HEK293 (cell line): Measurements from ENCODE around the gene SH3RF3.

Source experiments
- CTCF ChIA-PET: fragments of 350-600 bp; formaldehyde crosslinking; extraction: SDS; loops from one replicate; lab custom pipeline; 2021; ENCODE audit warnings: antibody characterized with exemption; lab: Yijun Ruan, JAX
- POLR2A ChIA-PET: fragments of 300-600 bp; formaldehyde crosslinking; extraction: SDS; loops from one replicate; lab custom pipeline; 2020; ENCODE audit warnings: antibody characterized with exemption, inconsistent platforms; lab: Yijun Ruan, JAX
- H3K27ac ChIP-seq: fragments of 200-500 bp; sonication (Bioruptor generic); 2 replicates; pipeline ENCODE4 v1.5.1; 2014; ENCODE audit warnings: low read depth, low read length, control low read depth, inconsistent platforms; ENCODE audit errors: extremely low read depth
- H3K36me3 ChIP-seq, 2 experiments: fragments of 200-500 bp in 1 of 2; sonication (Bioruptor generic) in 1 of 2; 1 replicate in 1 of 2; 2 replicates in 1 of 2; pipeline ENCODE4 v1.5.1; 2014 to 2017; ENCODE audit warnings: inconsistent platforms in 2 of 2, low read length in 2 of 2; ENCODE audit not compliant: control insufficient read depth in 2 of 2, insufficient read depth in 1 of 2
- H3K4me1 ChIP-seq: fragments of 200-500 bp; sonication (Bioruptor generic); 2 replicates; pipeline ENCODE4 v1.5.1; 2014; ENCODE audit warnings: mild to moderate bottlenecking, low read length, inconsistent platforms; ENCODE audit not compliant: control insufficient read depth, insufficient read depth
- H3K4me3 ChIP-seq: 2 replicates; pipeline ENCODE4 v1.5.1; 2011; ENCODE audit warnings: low read depth, mild to moderate bottlenecking, control low read depth, low read length, moderate library complexity
- H3K9me3 ChIP-seq: fragments of 200-500 bp; sonication (Bioruptor generic); 2 replicates; pipeline ENCODE4 v1.5.1; 2014; ENCODE audit warnings: low read depth, low read length, inconsistent platforms; ENCODE audit not compliant: control insufficient read depth, insufficient read depth
- FEZF1 ChIP-seq: fragments of 450-650 bp; formaldehyde crosslinking; IDR thresholded peaks from 2 replicates; pipeline ENCODE4 v1.5.1; 2016; ENCODE audit warnings: missing biosample characterization, missing genetic modification characterization
- HOXC10 ChIP-seq: sonication (generic); formaldehyde crosslinking; IDR thresholded peaks from 2 replicates; pipeline ENCODE4 v1.8.1; 2023; ENCODE audit warnings: mild to moderate bottlenecking, missing genetic modification reagents
- MYNN ChIP-seq: fragments of 450-650 bp; formaldehyde crosslinking; IDR thresholded peaks from 2 replicates; pipeline ENCODE4 v1.5.1; 2016; ENCODE audit warnings: missing biosample characterization, missing genetic modification characterization, borderline replicate concordance
- OVOL3 ChIP-seq: fragments of 450-650 bp; formaldehyde crosslinking; IDR thresholded peaks from 2 replicates; pipeline ENCODE4 v1.5.1; 2016; ENCODE audit warnings: missing biosample characterization, missing genetic modification characterization
- REPIN1 ChIP-seq: fragments of 450-650 bp; formaldehyde crosslinking; IDR thresholded peaks from 2 replicates; pipeline ENCODE4 v1.5.1; 2017; ENCODE audit warnings: missing biosample characterization, missing genetic modification characterization, low read depth
- ZEB2 ChIP-seq: fragments of 450-650 bp; formaldehyde crosslinking; IDR thresholded peaks from 2 replicates; pipeline ENCODE4 v1.5.1; 2016; ENCODE audit warnings: missing biosample characterization, missing genetic modification characterization
- ZFP3 ChIP-seq: fragments of 450-650 bp; formaldehyde crosslinking; IDR thresholded peaks from 2 replicates; pipeline ENCODE4 v1.5.1; 2016; ENCODE audit warnings: low read depth, missing biosample characterization, missing genetic modification characterization
- ZNF140 ChIP-seq: fragments of 450-650 bp; formaldehyde crosslinking; IDR thresholded peaks from 2 replicates; pipeline ENCODE4 v1.5.1; 2016; ENCODE audit warnings: missing biosample characterization, missing genetic modification characterization
- ZNF169 ChIP-seq: fragments of 450-650 bp; formaldehyde crosslinking; IDR thresholded peaks from 2 replicates; pipeline ENCODE4 v1.5.1; 2016; ENCODE audit warnings: missing biosample characterization, missing genetic modification characterization
- ZNF19 ChIP-seq: fragments of 450-650 bp; formaldehyde crosslinking; IDR thresholded peaks from 2 replicates; pipeline ENCODE4; 2016; ENCODE audit warnings: missing biosample characterization, missing genetic modification characterization, low read depth
- ZNF239 ChIP-seq: fragments of 450-650 bp; formaldehyde crosslinking; IDR thresholded peaks from 2 replicates; pipeline ENCODE4 v1.5.1; 2016; ENCODE audit warnings: missing biosample characterization, missing genetic modification characterization
- ZNF274 ChIP-seq, 2 experiments: fragments of 200-500 bp in 1 of 2; fragments of 450-650 bp in 1 of 2; sonication (Bioruptor generic) in 1 of 2; formaldehyde crosslinking in 1 of 2; IDR thresholded peaks; 2 replicates each; pipeline versions ENCODE4 v1.5.1 to v1.6.1; 2014 to 2016; ENCODE audit warnings: borderline replicate concordance in 1 of 2, inconsistent platforms in 1 of 2, low read length in 1 of 2, missing biosample characterization in 1 of 2, missing genetic modification characterization in 1 of 2
- ZNF311 ChIP-seq: fragments of 450-650 bp; formaldehyde crosslinking; IDR thresholded peaks from 2 replicates; pipeline ENCODE4 v1.5.1; 2017; ENCODE audit warnings: missing biosample characterization, missing genetic modification characterization, borderline replicate concordance
- ZNF391 ChIP-seq: fragments of 450-650 bp; formaldehyde crosslinking; IDR thresholded peaks from 2 replicates; pipeline ENCODE4 v1.5.1; 2016; ENCODE audit warnings: low read depth, missing biosample characterization, missing genetic modification characterization, borderline replicate concordance
- ZNF473 ChIP-seq: fragments of 450-650 bp; formaldehyde crosslinking; IDR thresholded peaks from 2 replicates; pipeline ENCODE4 v1.5.1; 2017; ENCODE audit warnings: missing biosample characterization, missing genetic modification characterization
- ZNF560 ChIP-seq: fragments of 450-650 bp; formaldehyde crosslinking; IDR thresholded peaks from 2 replicates; pipeline ENCODE4 v1.5.1; 2017; ENCODE audit warnings: missing biosample characterization, missing genetic modification characterization, borderline replicate concordance
- ZNF561 ChIP-seq: fragments of 450-650 bp; IDR thresholded peaks from 2 replicates; pipeline ENCODE4 v1.5.1; 2018; ENCODE audit warnings: missing biosample characterization, missing genetic modification characterization, borderline replicate concordance
- ZSCAN16 ChIP-seq: fragments of 450-650 bp; formaldehyde crosslinking; IDR thresholded peaks from 2 replicates; pipeline ENCODE4 v1.5.1; 2016; ENCODE audit warnings: missing biosample characterization, missing genetic modification characterization
- TF ChIP-seq, protein P1 (sequence below): fragments of 450-650 bp; formaldehyde crosslinking; IDR thresholded peaks from 2 replicates; pipeline ENCODE4 v1.5.1; 2017; ENCODE audit warnings: missing biosample characterization, missing genetic modification characterization
- TF ChIP-seq, protein P2 (sequence below): fragments of 450-650 bp; formaldehyde crosslinking; optimal IDR thresholded peaks from 2 replicates; pipeline ENCODE3; 2016; ENCODE audit warnings: missing biosample characterization, mild to moderate bottlenecking, missing genetic modification characterization
- TF ChIP-seq, protein P3 (sequence below): fragments of 450-650 bp; formaldehyde crosslinking; IDR thresholded peaks from 2 replicates; pipeline ENCODE4 v1.5.1; 2016; ENCODE audit warnings: missing biosample characterization, missing genetic modification characterization
- TF ChIP-seq, protein P4 (sequence below): fragments of 450-650 bp; formaldehyde crosslinking; IDR thresholded peaks from 2 replicates; pipeline ENCODE4 v1.5.1; 2017; ENCODE audit warnings: missing biosample characterization, mild to moderate bottlenecking, missing genetic modification characterization, moderate library complexity
- TF ChIP-seq, protein P5 (sequence below): fragments of 450-650 bp; formaldehyde crosslinking; IDR thresholded peaks from 2 replicates; pipeline ENCODE4 v1.5.1; 2016; ENCODE audit warnings: missing biosample characterization, missing genetic modification characterization
- TF ChIP-seq, protein P6 (sequence below): fragments of 450-650 bp; formaldehyde crosslinking; IDR thresholded peaks from 2 replicates; pipeline ENCODE4 v1.5.1; 2016; ENCODE audit warnings: missing biosample characterization, missing genetic modification characterization

Gene SH3RF3

DNA sequence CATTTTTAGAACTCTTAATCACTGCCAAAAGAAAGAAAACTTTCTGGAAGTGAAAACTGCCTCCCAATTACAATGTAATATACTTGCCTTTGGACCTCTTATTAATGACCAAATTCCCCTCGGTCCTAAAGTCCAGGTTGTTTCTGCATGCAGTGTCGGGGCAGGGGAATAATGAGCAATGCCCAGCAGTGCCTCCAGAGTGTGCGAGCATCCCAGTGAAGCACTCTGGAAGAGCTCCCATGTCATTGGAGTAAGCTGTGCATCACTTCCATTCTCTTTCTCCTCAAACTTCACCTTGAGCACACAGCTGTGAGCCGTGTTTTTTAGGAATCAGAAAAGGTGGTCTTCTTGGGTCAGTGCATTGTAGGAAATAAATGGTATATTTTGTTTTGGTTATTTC lies 107.1 kb downstream of the SH3RF3 start:
- TF ChIP-seq ZEB2 (tag by site-specific recombination) (no peak), ZNF239 (tag by site-specific recombination) (no peak), ZFP3 (no peak), ZNF19 (tag by site-specific recombination) (no peak), FEZF1 (no peak), ZNF311 (tag by site-specific recombination) (no peak), ZNF274 (IDR thresholded peaks at IDR 0.05; ENCODE audit: low read length) (no peak), ZNF274 (tag by site-specific recombination; IDR thresholded peaks at IDR 0.05; ENCODE audit: borderline replicate concordance) (no peak), ZNF473 (tag by site-specific recombination) (no peak), ZNF169 (tag by site-specific recombination) (no peak)
- TF ChIP-seq, protein P1, sequence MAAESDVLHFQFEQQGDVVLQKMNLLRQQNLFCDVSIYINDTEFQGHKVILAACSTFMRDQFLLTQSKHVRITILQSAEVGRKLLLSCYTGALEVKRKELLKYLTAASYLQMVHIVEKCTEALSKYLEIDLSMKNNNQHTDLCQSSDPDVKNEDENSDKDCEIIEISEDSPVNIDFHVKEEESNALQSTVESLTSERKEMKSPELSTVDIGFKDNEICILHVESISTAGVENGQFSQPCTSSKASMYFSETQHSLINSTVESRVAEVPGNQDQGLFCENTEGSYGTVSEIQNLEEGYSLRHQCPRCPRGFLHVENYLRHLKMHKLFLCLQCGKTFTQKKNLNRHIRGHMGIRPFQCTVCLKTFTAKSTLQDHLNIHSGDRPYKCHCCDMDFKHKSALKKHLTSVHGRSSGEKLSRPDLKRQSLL, result no peak
- TF ChIP-seq, protein P2, sequence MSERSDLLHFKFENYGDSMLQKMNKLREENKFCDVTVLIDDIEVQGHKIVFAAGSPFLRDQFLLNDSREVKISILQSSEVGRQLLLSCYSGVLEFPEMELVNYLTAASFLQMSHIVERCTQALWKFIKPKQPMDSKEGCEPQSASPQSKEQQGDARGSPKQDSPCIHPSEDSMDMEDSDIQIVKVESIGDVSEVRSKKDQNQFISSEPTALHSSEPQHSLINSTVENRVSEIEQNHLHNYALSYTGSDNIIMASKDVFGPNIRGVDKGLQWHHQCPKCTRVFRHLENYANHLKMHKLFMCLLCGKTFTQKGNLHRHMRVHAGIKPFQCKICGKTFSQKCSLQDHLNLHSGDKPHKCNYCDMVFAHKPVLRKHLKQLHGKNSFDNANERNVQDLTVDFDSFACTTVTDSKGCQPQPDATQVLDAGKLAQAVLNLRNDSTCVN (tag by site-specific recombination), result no peak
- TF ChIP-seq, protein P3, sequence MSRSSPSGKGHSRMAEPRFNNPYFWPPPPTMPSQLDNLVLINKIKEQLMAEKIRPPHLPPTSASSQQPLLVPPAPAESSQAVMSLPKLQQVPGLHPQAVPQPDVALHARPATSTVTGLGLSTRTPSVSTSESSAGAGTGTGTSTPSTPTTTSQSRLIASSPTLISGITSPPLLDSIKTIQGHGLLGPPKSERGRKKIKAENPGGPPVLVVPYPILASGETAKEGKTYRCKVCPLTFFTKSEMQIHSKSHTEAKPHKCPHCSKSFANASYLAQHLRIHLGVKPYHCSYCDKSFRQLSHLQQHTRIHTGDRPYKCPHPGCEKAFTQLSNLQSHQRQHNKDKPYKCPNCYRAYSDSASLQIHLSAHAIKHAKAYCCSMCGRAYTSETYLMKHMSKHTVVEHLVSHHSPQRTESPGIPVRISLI, result no peak
- POLR2A ChIA-PET, result no interaction called here

DNA sequence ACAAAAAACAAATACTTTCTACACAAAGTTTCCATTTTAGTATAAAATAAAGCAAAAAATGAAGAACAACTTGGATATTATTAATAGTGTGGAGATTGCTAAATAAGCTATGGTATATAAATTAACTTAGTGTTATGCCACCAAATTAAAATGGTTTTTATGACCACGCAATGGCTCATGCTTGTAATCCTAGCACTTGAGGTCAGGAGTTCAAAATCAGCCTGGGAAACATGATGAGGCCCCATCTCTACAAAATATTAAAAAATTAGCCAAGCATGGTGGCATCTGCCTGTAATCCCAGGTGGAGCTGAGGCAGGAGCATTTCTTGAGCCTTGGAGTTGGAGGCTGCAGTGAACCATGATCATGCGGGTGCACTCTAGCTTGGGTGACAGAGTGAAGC lies 108.8 kb downstream of the SH3RF3 start:
- ChIA-PET CTCF (no interaction called here), POLR2A (no interaction called here)
- H3K4me3 ChIP-seq, result no peak overlapping the region
- H3K4me1 ChIP-seq, result peaks cover 21% of the 10 kb centered on the region
- no peaks in the 10 kb centered on the region for H3K36me3 ChIP-seq
- H3K9me3 ChIP-seq, result no peaks in the 10 kb centered on the region
- H3K27ac ChIP-seq, result no peak overlapping the region
- TF ChIP-seq MYNN, result no peak
- TF ChIP-seq, protein P4, sequence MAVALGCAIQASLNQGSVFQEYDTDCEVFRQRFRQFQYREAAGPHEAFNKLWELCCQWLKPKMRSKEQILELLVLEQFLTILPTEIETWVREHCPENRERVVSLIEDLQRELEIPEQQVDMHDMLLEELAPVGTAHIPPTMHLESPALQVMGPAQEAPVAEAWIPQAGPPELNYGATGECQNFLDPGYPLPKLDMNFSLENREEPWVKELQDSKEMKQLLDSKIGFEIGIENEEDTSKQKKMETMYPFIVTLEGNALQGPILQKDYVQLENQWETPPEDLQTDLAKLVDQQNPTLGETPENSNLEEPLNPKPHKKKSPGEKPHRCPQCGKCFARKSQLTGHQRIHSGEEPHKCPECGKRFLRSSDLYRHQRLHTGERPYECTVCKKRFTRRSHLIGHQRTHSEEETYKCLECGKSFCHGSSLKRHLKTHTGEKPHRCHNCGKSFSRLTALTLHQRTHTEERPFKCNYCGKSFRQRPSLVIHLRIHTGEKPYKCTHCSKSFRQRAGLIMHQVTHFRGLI (tag by site-specific recombination), result no peak
- no peak for TF ChIP-seq ZNF140 (tag by site-specific recombination)
- no peak for TF ChIP-seq FEZF1
- no peak for TF ChIP-seq HOXC10
- no peak for TF ChIP-seq ZSCAN16
- no peak for TF ChIP-seq REPIN1 (tag by site-specific recombination)
- no peak for TF ChIP-seq ZNF561
- no peak for TF ChIP-seq OVOL3
- TF ChIP-seq ZNF391 (tag by site-specific recombination), result no peak
- TF ChIP-seq ZNF560 (tag by site-specific recombination), result no peak
- TF ChIP-seq, protein P5, sequence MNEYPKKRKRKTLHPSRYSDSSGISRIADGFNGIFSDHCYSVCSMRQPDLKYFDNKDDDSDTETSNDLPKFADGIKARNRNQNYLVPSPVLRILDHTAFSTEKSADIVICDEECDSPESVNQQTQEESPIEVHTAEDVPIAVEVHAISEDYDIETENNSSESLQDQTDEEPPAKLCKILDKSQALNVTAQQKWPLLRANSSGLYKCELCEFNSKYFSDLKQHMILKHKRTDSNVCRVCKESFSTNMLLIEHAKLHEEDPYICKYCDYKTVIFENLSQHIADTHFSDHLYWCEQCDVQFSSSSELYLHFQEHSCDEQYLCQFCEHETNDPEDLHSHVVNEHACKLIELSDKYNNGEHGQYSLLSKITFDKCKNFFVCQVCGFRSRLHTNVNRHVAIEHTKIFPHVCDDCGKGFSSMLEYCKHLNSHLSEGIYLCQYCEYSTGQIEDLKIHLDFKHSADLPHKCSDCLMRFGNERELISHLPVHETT (tag by site-specific recombination), result no peak
- TF ChIP-seq, protein P6, sequence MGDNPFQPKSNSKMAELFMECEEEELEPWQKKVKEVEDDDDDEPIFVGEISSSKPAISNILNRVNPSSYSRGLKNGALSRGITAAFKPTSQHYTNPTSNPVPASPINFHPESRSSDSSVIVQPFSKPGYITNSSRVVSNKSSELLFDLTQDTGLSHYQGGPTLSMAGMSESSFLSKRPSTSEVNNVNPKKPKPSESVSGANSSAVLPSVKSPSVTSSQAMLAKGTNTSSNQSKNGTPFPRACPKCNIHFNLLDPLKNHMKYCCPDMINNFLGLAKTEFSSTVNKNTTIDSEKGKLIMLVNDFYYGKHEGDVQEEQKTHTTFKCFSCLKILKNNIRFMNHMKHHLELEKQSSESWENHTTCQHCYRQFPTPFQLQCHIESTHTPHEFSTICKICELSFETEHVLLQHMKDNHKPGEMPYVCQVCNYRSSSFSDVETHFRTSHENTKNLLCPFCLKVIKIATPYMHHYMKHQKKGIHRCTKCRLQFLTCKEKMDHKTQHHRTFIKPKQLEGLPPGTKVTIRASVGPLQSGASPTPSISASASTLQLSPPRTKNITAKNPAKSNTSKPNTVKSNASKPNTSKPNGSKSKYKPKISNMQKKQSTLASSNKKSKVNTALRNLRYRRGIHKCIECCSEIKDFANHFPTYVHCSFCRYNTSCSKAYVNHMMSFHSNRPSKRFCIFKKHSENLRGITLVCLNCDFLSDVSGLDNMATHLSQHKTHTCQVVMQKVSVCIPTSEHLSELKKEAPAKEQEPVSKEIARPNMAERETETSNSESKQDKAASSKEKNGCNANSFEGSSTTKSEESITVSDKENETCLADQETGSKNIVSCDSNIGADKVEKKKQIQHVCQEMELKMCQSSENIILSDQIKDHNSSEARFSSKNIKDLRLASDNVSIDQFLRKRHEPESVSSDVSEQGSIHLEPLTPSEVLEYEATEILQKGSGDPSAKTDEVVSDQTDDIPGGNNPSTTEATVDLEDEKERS (tag by site-specific recombination), result no peak

More for the DNA sequence above, 107.1 kb downstream of the SH3RF3 start:
- no peak overlapping the region for H3K27ac ChIP-seq
- H3K4me1 ChIP-seq, result peaks cover 21% of the 10 kb centered on the region
- H3K36me3 ChIP-seq, result no peaks in the 10 kb centered on the region
- CTCF ChIA-PET, result interaction anchor here (1.0 kb wide), 1 partner anchor 18 kb away, joined by 4 read pairs; no protein-coding TSS in a partner anchor
- H3K9me3 ChIP-seq, result no peaks in the 10 kb centered on the region
- H3K4me3 ChIP-seq, result no peak overlapping the region
